Prostate gland (tissue), 2 donors: ENCODE results near the gene CTNND2. TPM values are rescaled to one million over a fixed set of nuclear protein-coding genes. Genes with fewer than 3 reads are reported as not detected.

Source experiments
- DNase-seq: peaks from one replicate; pipeline ENCODE4 v3.0.0-alpha.2; 2019; ENCODE audit warnings: low spot score
- H3K27ac ChIP-seq, 2 donors: fragments of 200-600 bp; sonication (generic); 2 replicates each; pipeline ENCODE4 v1.5.1; 2017 to 2019
- H3K27me3 ChIP-seq: fragments of 200-600 bp; sonication (generic); replicated peaks from 2 replicates; pipeline ENCODE4 v1.5.1; 2019; ENCODE audit not compliant: insufficient read depth
- H3K36me3 ChIP-seq, 2 donors: fragments of 200-600 bp; sonication (generic); 1 replicate in 1 of 2; 2 replicates in 1 of 2; pipeline versions ENCODE4 v1.5.1 to v1.8.1; 2017 to 2019
- H3K4me1 ChIP-seq: fragments of 200-600 bp; sonication (generic); replicated peaks from 2 replicates; pipeline ENCODE4 v1.5.1; 2019
- H3K4me3 ChIP-seq, 2 donors: fragments of 200-600 bp; sonication (generic); 2 replicates each; pipeline ENCODE4 v1.5.1; 2017 to 2019
- H3K9me3 ChIP-seq: fragments of 200-600 bp; sonication (generic); 2 replicates; pipeline ENCODE4 v1.5.1; 2017
- CTCF ChIP-seq, 4 experiments: fragments of 200-600 bp in 2 of 4; fragments of 450-650 bp in 2 of 4; sonication (generic) in 2 of 4; IDR thresholded peaks; 1 replicate in 3 of 4; 2 replicates in 1 of 4; pipeline ENCODE4 v1.5.1; 2016 to 2019; ENCODE audit warnings: antibody characterized with exemption in 4 of 4, mild to moderate bottlenecking in 2 of 4, moderate library complexity in 2 of 4
- POLR2A ChIP-seq: fragments of 450-650 bp; IDR thresholded peaks from one replicate; pipeline ENCODE4 v1.6.1; 2016; ENCODE audit warnings: antibody characterized with exemption, mild to moderate bottlenecking
- POLR2AphosphoS5 ChIP-seq: sonication (generic); formaldehyde crosslinking; IDR thresholded peaks from one replicate; pipeline ENCODE4 v1.6.1; 2017; ENCODE audit warnings: antibody characterized with exemption
- WGBS: methylation state at CpG from one replicate; pipeline ENCODE4 v1.1.5; 2018; 5-methylcytosine and 5-hydroxymethylcytosine counted together
- intact Hi-C: fragments of 100-400 bp; cut with DNase I; formaldehyde crosslinking; loops from one replicate; pipeline ENCODE4 v1.14.2; 2022
- total RNA-seq, 2 donors: library from RNA; depleted of rRNA; stranded (reverse); fragments of >200 nt; gene quantifications; one replicate each; pipeline ENCODE4 v1.1.0, GENCODE V29; 2016

CTNND2 gene
- total RNA-seq, 2 donors from 2014 or later = 5.5 to 11.2 TPM

GRCh38 chr5:11385901-11386293 is 518.3 kb downstream of the CTNND2 start:
- no peak for DNase-seq
- no peaks in the 10 kb centered on the region for H3K27me3 ChIP-seq
- H3K27ac ChIP-seq = no peak overlapping the region
- peak overlapping the region in 1 of 2 donors; percentile 40 for H3K4me3 ChIP-seq
- 19% methylated on average over 3 of the region's 3 CpGs for WGBS
- TF ChIP-seq POLR2A (no peak), POLR2AphosphoS5 (no peak), CTCF (IDR thresholded peaks at IDR 0.05) (no peak)
- H3K36me3 ChIP-seq = no peaks in the 10 kb centered on the region
- H3K9me3 ChIP-seq = no peaks in the 10 kb centered on the region
- intact Hi-C loops = no loop called here
- no peaks in the 10 kb centered on the region for H3K4me1 ChIP-seq

GRCh38 chr5:11385251-11385900 is 518.9 kb downstream of the CTNND2 start:
- TF ChIP-seq POLR2A (no peak), CTCF (IDR thresholded peaks at IDR 0.05) (no peak), POLR2AphosphoS5 (no peak)
- WGBS = 2% methylated on average over 17 of the region's 33 CpGs
- DNase-seq = no peak
- Histone ChIP-seq H3K27me3 (no peaks in the 10 kb centered on the region), H3K9me3 (no peaks in the 10 kb centered on the region), H3K4me1 (no peaks in the 10 kb centered on the region), H3K27ac (no peak overlapping the region), H3K4me3 (peak overlapping the region; percentile 18 to 40), H3K36me3 (no peaks in the 10 kb centered on the region)
- intact Hi-C loops = no loop called here

DNA sequence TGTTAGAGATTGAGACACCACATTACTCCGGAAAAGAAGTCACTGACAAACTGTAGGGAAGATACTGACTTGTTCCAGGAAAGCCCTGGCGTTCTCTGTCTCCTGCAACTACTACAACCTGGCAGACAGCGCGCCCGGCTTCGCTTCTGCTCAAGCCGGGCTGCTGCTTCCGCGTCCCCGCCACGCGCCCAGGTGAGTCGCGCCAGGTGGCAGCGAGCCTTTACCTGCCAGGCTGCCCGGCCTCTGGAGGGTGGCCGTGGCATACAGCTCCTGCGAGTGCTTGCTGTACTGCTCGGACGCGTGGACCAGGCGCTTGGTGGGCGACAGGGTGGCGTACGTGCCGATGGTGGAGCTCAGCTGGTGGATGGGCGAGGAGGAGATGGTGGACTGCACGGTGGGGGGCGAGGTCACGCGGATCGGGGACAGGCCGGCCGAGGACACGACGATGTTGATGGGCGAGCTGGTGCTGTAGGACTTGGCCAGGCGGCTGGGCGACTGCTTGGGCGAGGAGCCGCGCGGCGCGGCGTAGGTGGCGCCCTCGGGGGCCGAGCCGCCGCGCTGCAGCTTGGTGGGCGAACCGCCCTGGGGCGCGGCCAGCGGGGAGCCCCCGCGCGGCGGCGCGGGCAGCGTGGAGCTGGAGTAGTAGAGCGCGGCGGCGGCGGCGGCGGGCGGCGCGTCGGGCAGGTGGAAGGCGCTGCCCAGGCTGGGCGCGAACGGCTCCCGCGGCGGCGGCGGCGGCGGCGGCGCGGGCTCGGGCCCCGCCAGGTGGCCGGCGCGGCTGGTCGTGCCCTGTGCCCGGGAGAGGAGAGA is 519.6 kb downstream of the CTNND2 start:
- H3K4me3 ChIP-seq = peak overlapping the region; percentile 18 to 40

DNA sequence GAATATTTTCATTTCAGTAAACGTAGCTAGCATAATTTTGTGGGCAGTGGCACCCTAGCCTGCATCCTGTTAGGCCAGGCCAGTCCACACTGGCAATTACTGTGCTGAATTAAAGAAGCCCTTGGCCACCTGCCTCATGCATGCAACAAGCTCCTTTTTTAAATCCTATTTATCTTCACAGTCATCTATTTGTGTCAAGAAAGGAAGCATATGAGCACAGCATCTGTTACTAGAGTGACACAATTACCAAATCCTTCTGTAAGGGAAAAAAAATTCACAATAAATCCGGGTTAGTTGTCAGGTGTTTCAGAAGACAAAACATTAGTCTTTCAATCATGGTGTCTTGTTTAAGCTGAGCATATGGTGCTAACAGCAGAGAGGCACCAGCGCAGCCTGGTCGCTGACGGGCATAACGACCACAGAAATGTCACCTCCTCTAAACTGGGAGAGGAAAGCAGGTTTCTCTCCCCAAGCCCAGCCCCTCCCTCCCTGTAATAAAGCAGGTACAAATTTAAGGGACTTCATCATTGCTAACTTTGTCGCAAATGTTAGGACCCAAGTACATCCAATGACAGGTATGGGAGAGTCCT is 520.6 kb downstream of the CTNND2 start:
- no peaks in the 10 kb centered on the region for H3K27me3 ChIP-seq
- no peaks in the 10 kb centered on the region for H3K36me3 ChIP-seq
- TF ChIP-seq POLR2A (no peak), CTCF (IDR thresholded peaks at IDR 0.05) (no peak), POLR2AphosphoS5 (no peak)
- no peaks in the 10 kb centered on the region for H3K4me1 ChIP-seq
- no peaks in the 10 kb centered on the region for H3K9me3 ChIP-seq
- no peak for DNase-seq
- 88% methylated on average over 7 of the region's 7 CpGs for WGBS
- H3K4me3 ChIP-seq = no peak overlapping the region
- no peak overlapping the region for H3K27ac ChIP-seq
- intact Hi-C loops = no loop called here

More for the DNA sequence above, 519.6 kb downstream of the CTNND2 start:
- peak; percentile 50 for TF ChIP-seq POLR2AphosphoS5
- no peak for TF ChIP-seq CTCF (IDR thresholded peaks at IDR 0.05)
- no peak for TF ChIP-seq POLR2A
- DNase-seq = peak; percentile 60
- Histone ChIP-seq H3K27ac (peak overlapping the region in 1 of 2 donors; percentile 27), H3K27me3 (no peaks in the 10 kb centered on the region), H3K4me1 (no peaks in the 10 kb centered on the region), H3K36me3 (no peaks in the 10 kb centered on the region), H3K9me3 (no peaks in the 10 kb centered on the region)
- 1% methylated on average over 43 of the region's 96 CpGs for WGBS
- intact Hi-C loops = no loop called here
